MM.1S (cell line): ENCODE results near the gene PPP1R3A.

Source experiments
- EZH2 ChIP-seq: fragments of 300-600 bp; sonication (generic); optimal IDR thresholded peaks from 2 replicates; pipeline ENCODE3; 2017; ENCODE audit warnings: low read depth, mild to moderate bottlenecking, antibody characterized with exemption, low read length, mixed read lengths
- TF ChIP-seq, protein P1 (sequence below): fragments of 300-600 bp; sonication (generic); IDR thresholded peaks from 2 replicates; pipeline ENCODE4 v1.5.1; 2016; ENCODE audit warnings: antibody characterized with exemption, low read length, mixed read lengths

DNA sequence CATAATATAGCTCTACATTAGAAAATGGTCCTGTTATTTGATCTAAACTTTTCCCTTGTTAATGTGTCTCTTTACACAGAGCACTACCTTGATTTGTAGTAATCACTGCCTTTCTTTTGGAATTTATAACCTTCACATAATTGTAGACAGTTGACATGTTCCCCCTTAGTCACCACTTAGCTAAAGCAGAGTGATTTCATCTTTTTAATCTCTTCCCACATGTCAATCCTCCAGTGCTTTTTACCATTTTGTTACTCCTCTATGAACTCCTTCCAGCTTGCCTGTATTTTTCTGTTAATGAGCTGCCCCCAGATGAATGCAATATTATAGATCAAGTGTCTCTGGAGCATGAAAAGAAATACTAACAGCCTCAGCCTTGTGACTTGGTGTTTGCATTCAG, 2.6 kb upstream of the PPP1R3A start:
- TF ChIP-seq, protein P1, sequence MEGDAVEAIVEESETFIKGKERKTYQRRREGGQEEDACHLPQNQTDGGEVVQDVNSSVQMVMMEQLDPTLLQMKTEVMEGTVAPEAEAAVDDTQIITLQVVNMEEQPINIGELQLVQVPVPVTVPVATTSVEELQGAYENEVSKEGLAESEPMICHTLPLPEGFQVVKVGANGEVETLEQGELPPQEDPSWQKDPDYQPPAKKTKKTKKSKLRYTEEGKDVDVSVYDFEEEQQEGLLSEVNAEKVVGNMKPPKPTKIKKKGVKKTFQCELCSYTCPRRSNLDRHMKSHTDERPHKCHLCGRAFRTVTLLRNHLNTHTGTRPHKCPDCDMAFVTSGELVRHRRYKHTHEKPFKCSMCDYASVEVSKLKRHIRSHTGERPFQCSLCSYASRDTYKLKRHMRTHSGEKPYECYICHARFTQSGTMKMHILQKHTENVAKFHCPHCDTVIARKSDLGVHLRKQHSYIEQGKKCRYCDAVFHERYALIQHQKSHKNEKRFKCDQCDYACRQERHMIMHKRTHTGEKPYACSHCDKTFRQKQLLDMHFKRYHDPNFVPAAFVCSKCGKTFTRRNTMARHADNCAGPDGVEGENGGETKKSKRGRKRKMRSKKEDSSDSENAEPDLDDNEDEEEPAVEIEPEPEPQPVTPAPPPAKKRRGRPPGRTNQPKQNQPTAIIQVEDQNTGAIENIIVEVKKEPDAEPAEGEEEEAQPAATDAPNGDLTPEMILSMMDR = no peak
- TF ChIP-seq EZH2 = no peak
